Right ventricle myocardium inferior (tissue), 1 donor: ENCODE results near the gene SMARCA1. TPM values are rescaled to one million over a fixed set of nuclear protein-coding genes. Genes with fewer than 3 reads are reported as not detected.
"Not testable (repeated sequence)": the region's sequence is repeated elsewhere in the genome, so short reads cannot be mapped to it uniquely, and the experiment has no call there.

Source experiments
- ATAC-seq: fragments of 200-7000 bp; cut with Tn5 transposase; one replicate; pipeline ENCODE4 v1.9.1; 2020; ENCODE audit warnings: mild to moderate bottlenecking, moderate library complexity
- DNase-seq: peaks from one replicate; pipeline ENCODE4 v3.0.0; 2021; ENCODE audit errors: missing footprints
- intact Hi-C: fragments of 100-400 bp; cut with DNase I; formaldehyde crosslinking; loops from one replicate; pipeline ENCODE4 v1.11.0; 2022
- long read RNA-seq: library from polyadenylated mRNA; unstranded; transcript quantifications from one replicate; pipeline ENCODE4 v2.0.0, GENCODE V29; 2021
- total RNA-seq: library from RNA; stranded (reverse); fragmentation: NEBNext Ultra II Directional; extraction: Animal tissue kit (Norgen Biotek cat#: 25700); gene quantifications from one replicate; pipeline ENCODE4 v1.2.1, GENCODE V29; 2021
- donor health status: DM: no; HTN: yes; CAD: no; lungs with severe emphysema.

SMARCA1 gene
- 30.2 TPM for total RNA-seq
- long read RNA-seq, transcript SMARCA1-203 (24 exons, 3,948 nt), result major isoform, 5 of 27 reads
- long read RNA-seq, transcript SMARCA1-201 (25 exons, 3,564 nt), result major isoform, 5 of 27 reads
- long read RNA-seq, partial matches to known transcripts, result 4 of 27 reads
- long read RNA-seq, other reads (novel, unspliced or antisense), result 13 of 27 reads

GRCh38 chrX:129523079-129523911, at the start of gene SMARCA1:
SMARCA1 (minus strand) TSS chrX:129523490; CDS start chrX:129523370, 120 bp downstream.
- intact Hi-C loops, result no loop called here
- ATAC-seq (peak; percentile 84), DNase-seq (peak; percentile 65)

- intact Hi-C loops, result no loop called here
- DNase-seq, result no peak
- no peak for ATAC-seq
Observed at GRCh38 chrX:129572422-129572821, 49.1 kb upstream of the SMARCA1 start.

GRCh38 chrX:129568349-129568748, 45.1 kb upstream of the SMARCA1 start:
- intact Hi-C loops, result no loop called here
- ATAC-seq (no peak), DNase-seq (no peak)

- intact Hi-C loops, result no loop called here
- ATAC-seq, result no peak
- no peak for DNase-seq
Observed at GRCh38 chrX:129566073-129566472, 42.8 kb upstream of the SMARCA1 start.

- DNase-seq (no peak), ATAC-seq (no peak)
- intact Hi-C loops, result no loop called here
Observed at GRCh38 chrX:129565046-129565650, 41.9 kb upstream of the SMARCA1 start.

- ATAC-seq, DNase-seq, intact Hi-C loops: not testable (repeated sequence)
Observed at GRCh38 chrX:129564345-129564744, 41.1 kb upstream of the SMARCA1 start.

- ATAC-seq (no peak), DNase-seq (no peak)
- intact Hi-C loops, result no loop called here
Observed at GRCh38 chrX:129561453-129561852, 38.2 kb upstream of the SMARCA1 start.

GRCh38 chrX:129559783-129560182, 36.5 kb upstream of the SMARCA1 start:
- ATAC-seq (no peak), DNase-seq (no peak)
- intact Hi-C loops, result no loop called here

GRCh38 chrX:129557844-129558480, 34.7 kb upstream of the SMARCA1 start:
- DNase-seq (no peak), ATAC-seq (no peak)
- intact Hi-C loops, result no loop called here

- no peak for ATAC-seq
- intact Hi-C loops, result no loop called here
- DNase-seq, result no peak
Observed at GRCh38 chrX:129556806-129557315, 33.6 kb upstream of the SMARCA1 start.

- intact Hi-C loops, ATAC-seq: not testable (repeated sequence)
Observed at GRCh38 chrX:129554816-129555215, 31.5 kb upstream of the SMARCA1 start.

GRCh38 chrX:129553619-129554288, 30.5 kb upstream of the SMARCA1 start:
- intact Hi-C loops, result no loop called here
- no peak for ATAC-seq
- no peak for DNase-seq

More at GRCh38 chrX:129554816-129555215, 31.5 kb upstream of the SMARCA1 start:
- DNase-seq, result not testable (repeated sequence)

- no peak for ATAC-seq
- DNase-seq, result no peak
Observed at GRCh38 chrX:129549124-129549523, 25.8 kb upstream of the SMARCA1 start.

GRCh38 chrX:129545408-129545807, 22.1 kb upstream of the SMARCA1 start:
- DNase-seq (no peak), ATAC-seq (no peak)
- intact Hi-C loops, result no loop called here

More at GRCh38 chrX:129549124-129549523, 25.8 kb upstream of the SMARCA1 start:
- intact Hi-C loops, result no loop called here

GRCh38 chrX:129544780-129545179, 21.5 kb upstream of the SMARCA1 start:
- intact Hi-C loops, result no loop called here
- no peak for DNase-seq
- no peak for ATAC-seq

GRCh38 chrX:129540722-129541184, 17.5 kb upstream of the SMARCA1 start:
- DNase-seq, result no peak
- intact Hi-C loops, result no loop called here
- ATAC-seq, result peak; percentile 40

- DNase-seq (peak; percentile 85), ATAC-seq (peak; percentile 95)
- intact Hi-C loops, result no loop called here
Observed at GRCh38 chrX:129540068-129540653, 16.9 kb upstream of the SMARCA1 start, which contains the start of gene OCRL. OCRL (plus strand) TSS chrX:129540259; CDS start chrX:129540440, 181 bp downstream.
